ENCODE measurements around the gene MAP2K6.

DNA sequence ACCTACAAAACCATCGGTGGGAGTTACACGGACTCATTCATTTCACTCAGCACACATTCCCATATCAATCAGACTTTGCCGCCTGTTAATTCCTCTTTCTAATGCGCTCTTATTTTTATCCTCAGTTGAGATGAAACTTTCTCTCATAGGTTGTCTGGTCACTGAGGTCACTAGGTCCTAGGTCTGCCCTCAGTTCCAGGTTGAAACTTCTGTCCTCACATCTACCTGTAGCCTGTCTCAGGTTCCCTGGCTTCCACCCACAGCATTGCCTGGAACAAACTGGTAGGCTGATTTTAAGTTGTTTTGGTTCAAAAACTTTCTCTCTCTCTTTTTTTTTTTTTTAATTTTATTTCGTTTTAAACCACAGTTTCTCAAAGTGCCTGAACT is 119.7 kb downstream of the MAP2K6 start:
- TF ChIP-seq, protein P1, sequence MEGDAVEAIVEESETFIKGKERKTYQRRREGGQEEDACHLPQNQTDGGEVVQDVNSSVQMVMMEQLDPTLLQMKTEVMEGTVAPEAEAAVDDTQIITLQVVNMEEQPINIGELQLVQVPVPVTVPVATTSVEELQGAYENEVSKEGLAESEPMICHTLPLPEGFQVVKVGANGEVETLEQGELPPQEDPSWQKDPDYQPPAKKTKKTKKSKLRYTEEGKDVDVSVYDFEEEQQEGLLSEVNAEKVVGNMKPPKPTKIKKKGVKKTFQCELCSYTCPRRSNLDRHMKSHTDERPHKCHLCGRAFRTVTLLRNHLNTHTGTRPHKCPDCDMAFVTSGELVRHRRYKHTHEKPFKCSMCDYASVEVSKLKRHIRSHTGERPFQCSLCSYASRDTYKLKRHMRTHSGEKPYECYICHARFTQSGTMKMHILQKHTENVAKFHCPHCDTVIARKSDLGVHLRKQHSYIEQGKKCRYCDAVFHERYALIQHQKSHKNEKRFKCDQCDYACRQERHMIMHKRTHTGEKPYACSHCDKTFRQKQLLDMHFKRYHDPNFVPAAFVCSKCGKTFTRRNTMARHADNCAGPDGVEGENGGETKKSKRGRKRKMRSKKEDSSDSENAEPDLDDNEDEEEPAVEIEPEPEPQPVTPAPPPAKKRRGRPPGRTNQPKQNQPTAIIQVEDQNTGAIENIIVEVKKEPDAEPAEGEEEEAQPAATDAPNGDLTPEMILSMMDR (IDR thresholded peaks at IDR 0.05) = no peak
- no peak for TF ChIP-seq POLR2A (IDR thresholded peaks at IDR 0.05)
